WTC11 (cell line): Measurements from ENCODE around the gene FAM241A.

ENCODE experiments used
- CTCF ChIP-seq: fragments of 200-600 bp; IDR thresholded peaks from 2 replicates; pipeline ENCODE4 v1.8.0; 2022; ENCODE audit warnings: antibody characterized with exemption
- SP1 ChIP-seq: sonication (generic); formaldehyde crosslinking; conservative IDR thresholded peaks from 2 replicates; pipeline ENCODE4 v1.8.1; 2022; ENCODE audit warnings: missing genetic modification reagents
- ZNF121 ChIP-seq: sonication (generic); formaldehyde crosslinking; IDR thresholded peaks from 2 replicates; pipeline ENCODE4 v1.8.0; 2023; ENCODE audit warnings: missing genetic modification reagents

- no peak for TF ChIP-seq CTCF
- no peak for TF ChIP-seq ZNF121 (CRISPR knock-in tag)
- no peak for TF ChIP-seq SP1 (CRISPR knock-in tag)
Observed at GRCh38 chr4:112146502-112146813, 1.2 kb downstream of the FAM241A start.
